HPDE6-E6E7 (cell line): ENCODE measurements around the gene LRRFIP1.
"Not testable (repeated sequence)": the region's sequence is repeated elsewhere in the genome, so short reads cannot be mapped to it uniquely, and the experiment has no call there.

ENCODE experiments used
- DNase-seq: peaks from one replicate; pipeline ENCODE4 v3.0.0; 2011; ENCODE audit warnings: missing footprints; ENCODE audit errors: extremely low spot score

The LRRFIP1 gene

GRCh38 chr2:237597196-237598145 is 29.9 kb upstream of the LRRFIP1 start:
- no peak for DNase-seq

DNA sequence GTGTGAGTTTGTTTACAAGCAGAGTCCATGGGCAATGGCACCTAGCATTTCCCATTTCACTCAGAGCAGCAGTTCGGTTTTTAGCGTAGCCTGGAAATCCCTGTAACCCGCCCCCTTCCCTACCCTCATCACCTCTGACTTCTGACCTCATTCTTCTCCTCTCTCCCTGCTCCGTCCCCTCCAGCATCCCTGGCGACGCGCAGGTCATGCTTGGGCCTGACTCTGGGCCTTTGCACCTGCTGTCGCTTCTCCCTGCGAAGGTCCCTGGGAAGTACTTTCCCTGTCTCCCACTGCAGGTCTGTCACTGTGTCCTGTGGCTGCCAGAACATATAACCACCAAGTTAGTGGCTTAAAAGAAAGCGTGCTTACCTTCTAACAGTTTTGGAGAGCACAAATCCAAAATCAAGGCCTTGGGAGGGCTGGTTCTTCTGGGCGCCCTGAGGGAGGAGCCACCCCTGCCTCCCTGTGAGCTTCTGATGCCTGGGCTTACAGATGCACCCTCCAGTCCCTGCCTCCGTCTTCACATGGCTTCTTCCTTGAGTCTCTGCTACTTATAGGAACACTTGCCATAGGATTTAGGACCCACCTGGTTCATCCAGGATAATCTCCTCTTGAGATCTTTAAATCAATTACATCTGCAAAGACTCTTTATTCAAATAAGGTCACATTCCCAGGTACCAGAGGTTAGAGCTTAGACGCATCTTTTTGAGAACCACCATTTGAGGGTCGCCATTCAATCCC is 28.7 kb upstream of the LRRFIP1 start:
- no peak for DNase-seq

DNA sequence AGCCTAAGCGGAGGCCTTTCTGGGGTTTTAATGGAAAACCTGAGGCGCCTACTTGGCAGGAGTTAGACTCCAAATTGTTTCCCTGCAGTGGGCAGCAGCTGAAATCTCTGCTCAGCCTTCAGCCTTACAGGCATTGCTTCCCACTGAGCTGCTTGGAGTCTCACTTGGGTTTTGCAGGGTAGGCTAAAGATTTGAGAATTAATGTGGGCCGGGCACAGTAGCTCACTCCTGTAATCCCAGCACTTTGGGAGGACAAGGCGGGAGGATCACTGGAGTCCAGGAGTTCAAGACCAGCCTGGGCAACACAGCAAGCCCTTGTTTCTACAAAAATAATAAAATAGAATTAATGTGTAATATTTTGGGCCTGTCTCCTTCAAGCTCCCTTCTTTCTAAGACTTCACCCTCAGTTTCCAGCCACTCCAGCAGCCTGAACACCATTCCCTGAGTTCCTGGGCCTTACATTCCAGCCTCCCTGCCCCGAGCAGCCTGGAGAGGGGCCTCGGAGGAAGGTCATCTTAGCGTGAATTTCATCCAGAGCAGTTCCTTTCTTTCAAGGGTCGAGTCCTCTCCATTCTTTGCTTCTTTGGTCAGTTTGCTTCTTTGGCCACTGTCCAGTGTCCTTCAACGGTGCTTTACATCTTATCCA is 27.8 kb upstream of the LRRFIP1 start:
- no peak for DNase-seq

DNA sequence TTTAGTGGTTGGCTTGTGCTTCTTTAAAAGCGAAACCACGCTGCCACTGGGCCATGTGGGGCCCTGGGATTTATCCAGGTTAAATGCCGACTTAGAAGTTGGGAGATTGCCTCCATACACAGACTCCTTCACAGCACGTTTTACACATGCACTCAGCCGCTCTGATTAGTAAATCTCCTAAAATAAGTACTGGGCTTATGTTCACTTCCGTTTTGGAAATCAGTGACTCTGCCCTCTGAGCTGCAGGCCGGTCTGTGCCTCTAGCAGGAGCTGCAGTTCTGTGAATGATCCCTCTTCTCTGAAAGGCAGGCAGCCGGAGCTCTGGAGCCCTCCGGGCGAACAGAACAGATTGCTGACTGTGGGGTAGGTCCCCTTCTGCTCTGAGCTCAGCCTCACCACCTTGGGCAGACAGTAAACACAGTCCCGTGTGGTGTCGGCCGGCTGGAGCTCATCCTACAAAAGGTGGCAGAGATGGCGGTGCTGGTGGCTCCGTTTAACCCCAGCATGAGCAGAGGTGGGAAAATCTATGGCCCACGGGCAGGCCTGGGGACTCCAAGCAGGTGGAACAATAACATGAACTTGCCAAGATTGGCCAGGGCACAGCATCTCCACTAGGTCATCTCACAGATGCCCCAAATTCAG is 27.1 kb upstream of the LRRFIP1 start:
- no peak for DNase-seq

- no peak for DNase-seq
These were observed 25.8 kb upstream of the LRRFIP1 start for GRCh38 chr2:237601453-237602116.

DNA sequence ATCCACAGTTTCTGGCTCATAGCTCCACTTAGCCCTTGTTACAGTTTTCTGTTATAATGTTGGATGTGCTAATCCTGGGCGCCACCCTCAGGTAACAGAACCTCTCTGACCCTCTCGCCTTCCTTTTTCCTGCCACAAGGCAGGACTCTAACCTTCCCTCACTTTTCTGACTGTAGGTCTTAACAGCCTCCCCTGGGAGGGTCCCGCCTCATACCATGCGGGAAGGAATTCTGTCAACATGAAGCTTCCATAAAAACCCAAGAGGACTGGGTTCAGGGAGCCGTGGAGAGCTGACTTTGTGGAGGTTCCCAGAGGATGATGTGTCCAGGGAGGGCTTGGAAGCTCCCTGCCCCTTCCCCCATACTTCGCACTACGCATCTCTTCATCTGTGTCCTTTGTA is 25.0 kb upstream of the LRRFIP1 start:
- no peak for DNase-seq

DNA sequence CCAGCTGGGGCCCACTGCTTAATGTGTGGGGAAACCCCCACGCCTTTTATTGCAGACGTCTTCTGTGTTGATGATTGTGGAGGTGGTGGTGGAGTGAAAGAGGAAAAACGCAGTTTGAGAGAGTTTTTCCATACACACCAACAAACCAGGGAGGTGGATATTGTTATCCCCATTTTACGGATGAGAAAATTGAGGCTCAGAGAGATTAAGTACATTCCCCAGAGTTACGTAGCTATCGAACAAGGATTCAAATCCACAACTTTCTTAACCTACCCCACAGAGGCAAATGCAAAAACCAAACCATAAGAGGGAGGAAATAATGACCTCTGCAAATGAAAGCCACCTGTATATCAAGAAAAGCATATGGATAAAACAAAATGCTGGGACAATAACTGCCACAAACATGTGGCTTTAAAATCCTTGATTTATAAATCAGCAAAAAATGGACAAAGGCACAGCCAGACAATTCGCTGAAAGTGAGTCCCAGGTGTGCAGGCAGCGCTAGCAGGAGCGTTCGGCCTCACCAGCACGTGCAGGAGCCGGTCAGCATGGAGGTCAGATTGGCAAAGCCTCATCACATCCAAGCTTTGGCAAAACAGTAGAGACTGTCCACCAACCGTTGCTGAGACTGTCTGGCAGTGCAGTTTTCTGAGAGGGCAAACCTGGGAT is 24.2 kb upstream of the LRRFIP1 start:
- no peak for DNase-seq

- no peak for DNase-seq
These were observed 23.5 kb upstream of the LRRFIP1 start for GRCh38 chr2:237603718-237604362.

DNA sequence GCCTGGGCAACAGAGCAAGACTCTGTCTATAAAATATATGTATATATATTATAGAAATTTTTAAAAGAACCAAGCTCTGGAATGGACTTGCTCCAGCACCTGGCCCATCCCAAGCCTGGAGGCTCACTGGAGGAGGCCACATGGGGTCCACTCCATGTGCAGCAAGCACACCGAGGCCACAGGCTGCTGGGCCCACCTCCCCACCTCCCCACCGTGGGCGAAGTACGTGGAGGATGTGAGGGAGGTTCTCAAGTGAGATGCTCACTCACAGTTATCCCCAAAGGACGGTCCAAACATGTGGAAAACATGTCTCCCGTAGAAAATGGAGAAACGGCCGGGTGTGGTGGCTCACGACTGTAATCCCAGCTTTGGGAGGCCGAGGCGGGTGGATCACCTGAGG is 23.0 kb upstream of the LRRFIP1 start:
- no peak for DNase-seq

GRCh38 chr2:237604960-237605359 is 22.4 kb upstream of the LRRFIP1 start:
- no peak for DNase-seq

- not testable (repeated sequence) for DNase-seq
These were observed 20.9 kb upstream of the LRRFIP1 start for GRCh38 chr2:237606522-237606921.

- DNase-seq = no peak
These were observed 14.6 kb upstream of the LRRFIP1 start for GRCh38 chr2:237612527-237613357.

GRCh38 chr2:237613679-237614078 is 13.7 kb upstream of the LRRFIP1 start:
- no peak for DNase-seq

DNA sequence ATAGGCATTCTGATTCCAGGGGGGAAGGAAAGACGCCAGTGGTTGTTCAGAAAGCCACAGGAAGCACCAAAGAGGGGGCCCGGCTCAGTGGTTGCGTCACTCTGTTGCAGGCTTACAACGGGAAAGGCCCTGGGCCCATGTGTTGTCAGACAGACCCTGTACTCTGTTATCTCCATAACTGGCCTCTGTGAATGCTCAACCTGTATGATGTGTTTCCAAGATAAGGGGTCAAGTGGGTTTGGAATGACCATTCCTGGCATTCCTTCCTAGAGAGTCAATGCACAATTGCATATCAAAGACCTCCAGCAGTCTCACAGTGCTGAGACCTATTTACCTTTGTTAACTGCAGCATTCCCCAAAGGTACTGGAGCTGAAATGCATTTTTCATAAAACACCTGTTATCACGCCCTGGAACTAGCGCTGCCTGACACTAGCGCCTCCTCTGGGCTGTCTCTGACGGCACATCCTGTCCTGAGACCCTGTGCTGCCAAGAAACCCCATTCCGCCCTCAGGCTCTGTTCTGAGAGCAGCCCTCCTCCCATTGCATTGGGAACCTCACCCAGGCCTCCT is 13.2 kb upstream of the LRRFIP1 start:
- no peak for DNase-seq

DNA sequence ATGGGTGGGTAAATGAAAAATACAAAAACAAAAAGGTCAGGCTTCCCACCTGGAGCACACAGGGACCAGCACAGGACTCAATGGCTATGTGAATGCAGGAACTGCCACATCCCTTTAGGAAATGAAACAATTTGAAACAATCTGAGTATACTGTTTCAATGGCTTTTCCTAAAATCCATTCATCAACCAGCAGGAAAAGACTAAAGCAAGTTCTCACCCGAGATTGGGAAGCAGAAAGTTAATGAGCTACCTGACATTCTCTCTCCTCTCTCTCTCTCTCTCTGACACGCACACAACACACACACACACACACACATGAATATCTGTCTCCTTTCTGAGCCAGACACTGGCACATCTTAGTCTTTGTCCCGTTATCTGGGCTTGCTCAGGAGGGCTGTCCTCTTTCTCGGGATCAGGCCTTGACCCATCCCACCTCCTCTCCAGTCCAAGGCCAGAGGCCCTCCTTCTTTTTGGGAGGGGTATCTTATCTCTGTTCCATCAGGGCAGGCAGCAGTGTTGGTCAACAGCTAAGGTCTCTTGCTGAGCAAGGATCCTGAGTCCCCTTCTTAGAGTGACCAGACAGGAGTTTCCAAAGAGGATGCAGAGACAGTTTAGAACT is 11.6 kb upstream of the LRRFIP1 start:
- DNase-seq = no peak

- DNase-seq = no peak
These were observed 11.0 kb upstream of the LRRFIP1 start for GRCh38 chr2:237616373-237616733.

GRCh38 chr2:237616734-237617586 is 10.4 kb upstream of the LRRFIP1 start:
- no peak for DNase-seq

DNA sequence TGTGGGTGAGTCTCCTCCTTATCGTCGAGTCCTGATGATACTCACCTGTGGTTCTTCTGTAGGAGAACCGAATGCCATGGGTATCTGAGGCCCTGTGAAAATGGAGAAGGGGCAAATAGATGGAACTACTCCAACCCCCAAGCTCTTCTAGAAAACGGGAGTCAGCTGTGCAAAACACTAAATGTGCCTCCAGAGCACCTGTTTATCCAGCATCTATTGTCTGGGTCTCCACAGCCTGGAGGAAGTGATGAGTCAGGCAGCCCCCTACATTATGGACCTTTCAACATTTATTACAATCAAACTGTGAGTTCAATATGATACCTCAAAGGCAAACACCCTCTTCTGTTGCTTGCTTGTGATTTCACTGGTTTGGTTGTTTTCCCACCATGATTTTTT is 9.8 kb upstream of the LRRFIP1 start:
- DNase-seq = no peak
